Esophagus squamous epithelium (tissue), 5 donors: ENCODE data around the gene COX7A1. TPM values are rescaled to one million over a fixed set of nuclear protein-coding genes. Genes with fewer than 3 reads are reported as not detected.

ENCODE experiments used
- DNase-seq: peaks from one replicate; lab custom pipeline; 2025; lab: John Stamatoyannopoulos, UW
- H3K27ac ChIP-seq, 4 donors: fragments of 200-600 bp; sonication (generic); one replicate each; pipeline ENCODE4 v1.5.1; 2016 to 2019; ENCODE audit warnings: mild to moderate bottlenecking in 1 of 4
- H3K27me3 ChIP-seq, 4 donors: fragments of 200-600 bp; sonication (generic); 1 replicate in 3 of 4; 2 replicates in 1 of 4; pipeline versions ENCODE4 v1.5.1 to v1.6.0; 2017 to 2021; ENCODE audit warnings: antibody characterized with exemption in 1 of 4
- H3K36me3 ChIP-seq, 3 donors: fragments of 200-600 bp; sonication (generic); one replicate each; pipeline ENCODE4 v1.5.1; 2016 to 2019
- H3K4me1 ChIP-seq, 3 donors: fragments of 200-600 bp; sonication (generic); one replicate each; pipeline ENCODE4 v1.5.1; 2017 to 2019
- H3K4me3 ChIP-seq, 4 donors: fragments of 200-600 bp; sonication (generic); 1 replicate in 3 of 4; 2 replicates in 1 of 4; pipeline ENCODE4 v1.5.1; 2016 to 2019; ENCODE audit warnings: mild to moderate bottlenecking in 2 of 4, moderate library complexity in 1 of 4
- H3K9me3 ChIP-seq, 3 donors: fragments of 200-600 bp; sonication (generic); one replicate each; pipeline ENCODE4 v1.5.1; 2016 to 2019
- POLR2A ChIP-seq, 4 donors: fragments of 450-650 bp; IDR thresholded peaks; one replicate each; pipeline ENCODE4 v1.6.1; 2017; ENCODE audit warnings: antibody characterized with exemption in 4 of 4, mild to moderate bottlenecking in 4 of 4, moderate library complexity in 3 of 4
- WGBS, 2 donors: methylation state at CpG; one replicate each; pipeline ENCODE4 v1.1.5; 2018; 5-methylcytosine and 5-hydroxymethylcytosine counted together
- intact Hi-C: fragments of 100-400 bp; cut with DNase I; formaldehyde crosslinking; loops from one replicate; pipeline ENCODE4 v1.15.0; 2022
- total RNA-seq, 4 donors: library from RNA; depleted of rRNA; stranded (reverse); fragments of >200 nt; gene quantifications; one replicate each; pipeline ENCODE4 v1.1.0, GENCODE V29; 2016
- TF ChIP-seq, protein P1 (sequence below), 6 experiments: fragments of 450-650 bp in 4 of 6; fragments of 200-600 bp in 2 of 6; sonication (generic) in 2 of 6; IDR thresholded peaks; one replicate each; pipeline ENCODE4 v1.5.1; 2016 to 2019; ENCODE audit warnings: antibody characterized with exemption in 6 of 6, mild to moderate bottlenecking in 4 of 6, moderate library complexity in 4 of 6
- donor health status: DM: yes; HTN: yes; CAD: no.

Gene COX7A1
- total RNA-seq, 4 donors from 2014 or later, result 2.0 to 15.8 (median 3.1) TPM

DNA sequence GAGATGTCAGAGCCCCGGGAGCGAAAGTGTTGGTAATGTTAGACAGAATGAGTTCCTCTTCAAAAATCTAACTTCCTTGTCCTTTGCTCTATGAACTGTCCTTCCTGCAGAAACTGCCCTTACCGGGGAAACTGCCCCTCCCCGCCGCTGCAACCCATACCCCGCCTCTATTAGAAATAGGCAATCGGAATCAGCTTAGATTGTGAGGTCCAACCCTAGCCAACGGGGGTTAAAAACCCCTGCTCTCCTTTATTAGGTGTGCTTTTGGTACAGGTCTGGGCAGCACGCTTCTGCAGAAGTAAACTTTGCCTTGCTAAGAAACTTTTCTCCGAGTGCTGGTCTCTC is 23.9 kb downstream of the COX7A1 start:
- no peak for TF ChIP-seq POLR2A (IDR thresholded peaks at IDR 0.05)
- TF ChIP-seq, protein P1, sequence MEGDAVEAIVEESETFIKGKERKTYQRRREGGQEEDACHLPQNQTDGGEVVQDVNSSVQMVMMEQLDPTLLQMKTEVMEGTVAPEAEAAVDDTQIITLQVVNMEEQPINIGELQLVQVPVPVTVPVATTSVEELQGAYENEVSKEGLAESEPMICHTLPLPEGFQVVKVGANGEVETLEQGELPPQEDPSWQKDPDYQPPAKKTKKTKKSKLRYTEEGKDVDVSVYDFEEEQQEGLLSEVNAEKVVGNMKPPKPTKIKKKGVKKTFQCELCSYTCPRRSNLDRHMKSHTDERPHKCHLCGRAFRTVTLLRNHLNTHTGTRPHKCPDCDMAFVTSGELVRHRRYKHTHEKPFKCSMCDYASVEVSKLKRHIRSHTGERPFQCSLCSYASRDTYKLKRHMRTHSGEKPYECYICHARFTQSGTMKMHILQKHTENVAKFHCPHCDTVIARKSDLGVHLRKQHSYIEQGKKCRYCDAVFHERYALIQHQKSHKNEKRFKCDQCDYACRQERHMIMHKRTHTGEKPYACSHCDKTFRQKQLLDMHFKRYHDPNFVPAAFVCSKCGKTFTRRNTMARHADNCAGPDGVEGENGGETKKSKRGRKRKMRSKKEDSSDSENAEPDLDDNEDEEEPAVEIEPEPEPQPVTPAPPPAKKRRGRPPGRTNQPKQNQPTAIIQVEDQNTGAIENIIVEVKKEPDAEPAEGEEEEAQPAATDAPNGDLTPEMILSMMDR (IDR thresholded peaks at IDR 0.05), result no peak
- no peak for DNase-seq
- peaks cover 0 to 29% (median 21%) of the 10 kb centered on the region in 3 donors for H3K36me3 ChIP-seq
- H3K4me1 ChIP-seq, result peaks cover 25 to 52% (median 29%) of the 10 kb centered on the region in 3 donors
- no peaks in the 10 kb centered on the region for H3K9me3 ChIP-seq
- no peaks in the 10 kb centered on the region for H3K27me3 ChIP-seq
- WGBS, 2 donors, result 4 to 8% methylated on average over 9 to 10 of the region's 10 CpGs
- peak overlapping the region; percentile 89 to 94 (median 90) for H3K27ac ChIP-seq
- H3K4me3 ChIP-seq, result peak overlapping the region; percentile 21 to 65 (median 48)
- intact Hi-C loops, result no loop called here

DNA sequence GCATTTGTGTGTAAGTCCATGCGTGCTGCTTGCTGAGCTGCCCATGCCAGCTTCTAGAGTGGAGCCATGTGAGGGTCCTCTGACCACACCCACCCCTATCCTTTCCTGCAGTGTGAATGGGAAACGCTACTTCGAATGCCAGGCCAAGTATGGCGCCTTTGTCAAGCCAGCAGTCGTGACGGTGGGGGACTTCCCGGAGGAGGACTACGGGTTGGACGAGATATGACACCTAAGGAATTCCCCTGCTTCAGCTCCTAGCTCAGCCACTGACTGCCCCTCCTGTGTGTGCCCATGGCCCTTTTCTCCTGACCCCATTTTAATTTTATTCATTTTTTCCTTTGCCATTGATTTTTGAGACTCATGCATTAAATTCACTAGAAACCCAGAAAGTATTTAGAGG is 26.7 kb downstream of the COX7A1 start:
- TF ChIP-seq, protein P1 (IDR thresholded peaks at IDR 0.05), result no peak
- no peak for TF ChIP-seq POLR2A (IDR thresholded peaks at IDR 0.05)
- Histone ChIP-seq H3K27me3 (no peaks in the 10 kb centered on the region), H3K27ac (no peak overlapping the region), H3K36me3 (peaks cover 0 to 57% (median 42%) of the 10 kb centered on the region in 3 donors), H3K9me3 (no peaks in the 10 kb centered on the region), H3K4me3 (no peak overlapping the region), H3K4me1 (peaks cover 9 to 24% (median 13%) of the 10 kb centered on the region in 3 donors)
- intact Hi-C loops, result no loop called here
- no peak for DNase-seq
- 75 to 100% methylated on average over 1 to 4 of the region's 9 CpGs for WGBS, 2 donors

DNA sequence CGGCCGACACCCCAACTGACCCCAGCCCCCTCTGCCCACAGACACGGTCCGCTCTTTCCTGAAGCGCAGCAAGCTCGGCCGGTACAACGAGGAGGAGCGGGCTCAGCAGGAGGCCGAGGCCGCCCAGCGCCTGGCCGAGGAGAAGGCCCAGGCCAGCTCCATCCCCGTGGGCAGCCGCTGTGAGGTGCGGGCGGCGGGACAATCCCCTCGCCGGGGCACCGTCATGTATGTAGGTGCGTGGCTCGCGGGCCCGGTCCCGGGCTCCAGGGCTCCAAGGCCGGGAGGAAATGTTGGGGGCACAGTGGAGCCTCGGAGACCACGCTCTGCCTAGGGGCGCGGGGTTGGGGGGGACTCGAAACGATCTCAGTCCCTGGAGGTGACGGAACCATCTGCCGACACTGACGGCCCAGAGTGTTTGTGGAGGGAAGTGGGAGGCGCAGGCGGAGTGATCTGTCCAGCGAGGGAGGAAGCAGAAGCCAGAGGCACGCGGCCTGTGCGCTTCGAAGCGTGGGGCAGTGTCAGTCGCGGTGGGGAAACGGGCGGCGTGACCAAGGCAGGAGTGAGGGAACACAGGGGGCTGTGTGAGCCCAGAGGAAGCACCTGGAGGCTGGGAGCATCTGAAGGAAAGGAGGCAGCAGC is 30.6 kb downstream of the COX7A1 start:
- intact Hi-C loops, result loop anchor here (5.0 kb wide), 1 partner anchor 51 kb away; no protein-coding TSS in a partner anchor
- no peaks in the 10 kb centered on the region for H3K27me3 ChIP-seq
- TF ChIP-seq POLR2A (IDR thresholded peaks at IDR 0.05), result no peak
- TF ChIP-seq, protein P1 (IDR thresholded peaks at IDR 0.05), result no peak
- peaks cover 4 to 96% (median 54%) of the 10 kb centered on the region in 3 donors for H3K36me3 ChIP-seq
- H3K4me1 ChIP-seq, result peaks cover 0 to 11% (median 7%) of the 10 kb centered on the region in 3 donors
- no peaks in the 10 kb centered on the region for H3K9me3 ChIP-seq
- WGBS, 2 donors, result 33 to 85% methylated on average over 3 to 19 of the region's 49 CpGs
- no peak overlapping the region for H3K27ac ChIP-seq
- DNase-seq, result no peak
- no peak overlapping the region for H3K4me3 ChIP-seq

DNA sequence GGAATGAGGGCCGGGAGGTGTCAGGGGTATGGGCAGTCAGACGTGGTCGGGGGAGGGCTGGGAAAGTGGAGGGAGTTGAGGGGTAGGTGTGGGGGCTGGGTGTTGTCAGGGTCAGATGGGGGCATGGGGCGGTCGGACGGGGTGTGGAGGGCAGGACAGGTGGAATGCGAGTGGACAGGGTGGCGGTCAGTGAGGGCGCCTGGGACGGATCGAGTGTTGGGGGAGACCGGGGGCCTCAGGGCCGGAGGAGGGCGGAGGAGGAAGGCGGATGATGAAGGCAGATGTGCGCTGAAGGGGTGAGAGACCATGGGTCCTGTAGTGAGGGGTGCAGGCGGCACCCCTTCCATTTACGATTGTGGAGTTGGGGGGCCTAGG is 31.3 kb downstream of the COX7A1 start:
- WGBS, 2 donors, result 91 to 96% methylated on average over 17 to 18 of the region's 18 CpGs
- no peak overlapping the region for H3K4me3 ChIP-seq
- no peak for DNase-seq
- H3K27me3 ChIP-seq, result no peaks in the 10 kb centered on the region
- H3K4me1 ChIP-seq, result peaks cover 6 to 17% (median 13%) of the 10 kb centered on the region in 3 donors
- H3K27ac ChIP-seq, result no peak overlapping the region
- H3K36me3 ChIP-seq, result peaks cover 4 to 96% (median 53%) of the 10 kb centered on the region in 3 donors
- H3K9me3 ChIP-seq, result no peaks in the 10 kb centered on the region
- intact Hi-C loops, result loop anchor here (5.0 kb wide), 1 partner anchor 51 kb away; no protein-coding TSS in a partner anchor
- no peak for TF ChIP-seq POLR2A (IDR thresholded peaks at IDR 0.05)
- TF ChIP-seq, protein P1 (IDR thresholded peaks at IDR 0.05), result no peak
